Measurements from ENCODE around the gene SUMO3. TPM values are rescaled to one million over a fixed set of nuclear protein-coding genes. Genes with fewer than 3 reads are reported as not detected.

Gene SUMO3
- total RNA-seq, 1 experiment from 2014 or later = 41.4 TPM

GRCh38 chr21:44801468-44802395 lies 16.1 kb downstream of the SUMO3 start, which contains the start of gene UBE2G2:
TSS of gene UBE2G2 (minus strand) at chr21:44801820. CDS start at chr21:44801748, 72 bp downstream.
- intact Hi-C loops (cut with micrococcal nuclease; ENCODE audit: unreplicated experiment) (loop anchor here (2.0 kb wide), 1 partner anchor 73 kb away; no protein-coding TSS in a partner anchor), in situ Hi-C loops (cut with HindIII; ENCODE audit: low pct_unique_long_range_greater_than_20kb, low sequenced_read_pairs) (no loop called here)
- peak within 1 kb of the TSS; percentile 89 for H3K27ac ChIP-seq (ENCODE audit: low read length)
- H3K27me3 ChIP-seq (ENCODE audit: control insufficient read depth, insufficient read depth, low read length) = no peaks in the 10 kb centered on the region
- DNase-seq (ENCODE audit: low read depth, low spot score) = no peak
- H3K4me1 ChIP-seq (ENCODE audit: control insufficient read depth, insufficient read depth, low read length) = peaks cover 16% of the 10 kb centered on the region
- TF ChIP-seq, protein P1, sequence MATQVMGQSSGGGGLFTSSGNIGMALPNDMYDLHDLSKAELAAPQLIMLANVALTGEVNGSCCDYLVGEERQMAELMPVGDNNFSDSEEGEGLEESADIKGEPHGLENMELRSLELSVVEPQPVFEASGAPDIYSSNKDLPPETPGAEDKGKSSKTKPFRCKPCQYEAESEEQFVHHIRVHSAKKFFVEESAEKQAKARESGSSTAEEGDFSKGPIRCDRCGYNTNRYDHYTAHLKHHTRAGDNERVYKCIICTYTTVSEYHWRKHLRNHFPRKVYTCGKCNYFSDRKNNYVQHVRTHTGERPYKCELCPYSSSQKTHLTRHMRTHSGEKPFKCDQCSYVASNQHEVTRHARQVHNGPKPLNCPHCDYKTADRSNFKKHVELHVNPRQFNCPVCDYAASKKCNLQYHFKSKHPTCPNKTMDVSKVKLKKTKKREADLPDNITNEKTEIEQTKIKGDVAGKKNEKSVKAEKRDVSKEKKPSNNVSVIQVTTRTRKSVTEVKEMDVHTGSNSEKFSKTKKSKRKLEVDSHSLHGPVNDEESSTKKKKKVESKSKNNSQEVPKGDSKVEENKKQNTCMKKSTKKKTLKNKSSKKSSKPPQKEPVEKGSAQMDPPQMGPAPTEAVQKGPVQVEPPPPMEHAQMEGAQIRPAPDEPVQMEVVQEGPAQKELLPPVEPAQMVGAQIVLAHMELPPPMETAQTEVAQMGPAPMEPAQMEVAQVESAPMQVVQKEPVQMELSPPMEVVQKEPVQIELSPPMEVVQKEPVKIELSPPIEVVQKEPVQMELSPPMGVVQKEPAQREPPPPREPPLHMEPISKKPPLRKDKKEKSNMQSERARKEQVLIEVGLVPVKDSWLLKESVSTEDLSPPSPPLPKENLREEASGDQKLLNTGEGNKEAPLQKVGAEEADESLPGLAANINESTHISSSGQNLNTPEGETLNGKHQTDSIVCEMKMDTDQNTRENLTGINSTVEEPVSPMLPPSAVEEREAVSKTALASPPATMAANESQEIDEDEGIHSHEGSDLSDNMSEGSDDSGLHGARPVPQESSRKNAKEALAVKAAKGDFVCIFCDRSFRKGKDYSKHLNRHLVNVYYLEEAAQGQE (IDR thresholded peaks at IDR 0.05; ENCODE audit: insufficient read depth in 1 of 2, low read depth in 2 of 2, low read length in 1 of 2) = 0 out of 4 replicates have a peak, but pooled peaks of 1 of the 2 experiments have one; percentile 26
- TF ChIP-seq TCF7L2 (IDR thresholded peaks at IDR 0.05; ENCODE audit: low read depth, low read length) (no peak), SIN3A (IDR thresholded peaks at IDR 0.05; ENCODE audit: borderline replicate concordance, insufficient read depth, low read depth, low read length) (peak; percentile 77; the same call in 1 of the 2 replicates), POLR2AphosphoS5 (IDR thresholded peaks at IDR 0.05; ENCODE audit: low read depth, low read length) (peak; percentile 69)
- TF ChIP-seq, protein P2, sequence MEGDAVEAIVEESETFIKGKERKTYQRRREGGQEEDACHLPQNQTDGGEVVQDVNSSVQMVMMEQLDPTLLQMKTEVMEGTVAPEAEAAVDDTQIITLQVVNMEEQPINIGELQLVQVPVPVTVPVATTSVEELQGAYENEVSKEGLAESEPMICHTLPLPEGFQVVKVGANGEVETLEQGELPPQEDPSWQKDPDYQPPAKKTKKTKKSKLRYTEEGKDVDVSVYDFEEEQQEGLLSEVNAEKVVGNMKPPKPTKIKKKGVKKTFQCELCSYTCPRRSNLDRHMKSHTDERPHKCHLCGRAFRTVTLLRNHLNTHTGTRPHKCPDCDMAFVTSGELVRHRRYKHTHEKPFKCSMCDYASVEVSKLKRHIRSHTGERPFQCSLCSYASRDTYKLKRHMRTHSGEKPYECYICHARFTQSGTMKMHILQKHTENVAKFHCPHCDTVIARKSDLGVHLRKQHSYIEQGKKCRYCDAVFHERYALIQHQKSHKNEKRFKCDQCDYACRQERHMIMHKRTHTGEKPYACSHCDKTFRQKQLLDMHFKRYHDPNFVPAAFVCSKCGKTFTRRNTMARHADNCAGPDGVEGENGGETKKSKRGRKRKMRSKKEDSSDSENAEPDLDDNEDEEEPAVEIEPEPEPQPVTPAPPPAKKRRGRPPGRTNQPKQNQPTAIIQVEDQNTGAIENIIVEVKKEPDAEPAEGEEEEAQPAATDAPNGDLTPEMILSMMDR (IDR thresholded peaks at IDR 0.05) = no peak
- ATAC-seq = peak; percentile 95
- peak within 1 kb of the TSS; percentile 91 to 93 for H3K4me3 ChIP-seq (ENCODE audit: low read depth in 2 of 2, low read length in 2 of 2)
- TSS peak; percentile 92 for BruUV-seq (replicated peaks)
- H3K36me3 ChIP-seq (ENCODE audit: control insufficient read depth, insufficient read depth, low read length) = peaks cover 11% of the 10 kb centered on the region
- no peaks in the 10 kb centered on the region for H3K9me3 ChIP-seq (ENCODE audit: control insufficient read depth, insufficient read depth, low read depth, low read length)
- CTCF ChIA-PET = no interaction called here
- POLR2A ChIA-PET = interaction anchor here (0.7 kb wide), 1 partner anchor 469 kb away, joined by 3 read pairs; no protein-coding TSS in a partner anchor

- intact Hi-C loops (cut with micrococcal nuclease; ENCODE audit: unreplicated experiment) = loop anchor here (2.0 kb wide), 1 partner anchor 74 kb away; no protein-coding TSS in a partner anchor
- in situ Hi-C loops (cut with HindIII; ENCODE audit: low pct_unique_long_range_greater_than_20kb, low sequenced_read_pairs) = no loop called here
- peak; percentile 32; the same call in 1 of the 2 replicates for ATAC-seq
- H3K27me3 ChIP-seq (ENCODE audit: control insufficient read depth, insufficient read depth, low read length) = no peaks in the 10 kb centered on the region
- no peaks in the 10 kb centered on the region for H3K9me3 ChIP-seq (ENCODE audit: control insufficient read depth, insufficient read depth, low read depth, low read length)
- peak overlapping the region; percentile 91 to 93 for H3K4me3 ChIP-seq (ENCODE audit: low read depth in 2 of 2, low read length in 2 of 2)
- H3K27ac ChIP-seq (ENCODE audit: low read length) = peak overlapping the region; percentile 89
- peaks cover 11% of the 10 kb centered on the region for H3K36me3 ChIP-seq (ENCODE audit: control insufficient read depth, insufficient read depth, low read length)
- POLR2A ChIA-PET = interaction anchor here (0.7 kb wide), 1 partner anchor 470 kb away, joined by 3 read pairs; no protein-coding TSS in a partner anchor
- H3K4me1 ChIP-seq (ENCODE audit: control insufficient read depth, insufficient read depth, low read length) = peaks cover 16% of the 10 kb centered on the region
- TF ChIP-seq, protein P2 (IDR thresholded peaks at IDR 0.05) = 0 out of 2 replicates have a peak, but pooled peaks have one; percentile 32
- TF ChIP-seq, protein P1 (IDR thresholded peaks at IDR 0.05; ENCODE audit: insufficient read depth in 1 of 2, low read depth in 2 of 2, low read length in 1 of 2) = no peak
- CTCF ChIA-PET = interaction anchor here (0.5 to 1.3 kb wide), 4 partner anchors 91 to 274 kb away, joined by 3 to 7 read pairs (median 4); no protein-coding TSS in a partner anchor
- no TSS peak for BruUV-seq (replicated peaks)
- no peak for DNase-seq (ENCODE audit: low read depth, low spot score)
These were observed 16.8 kb downstream of the SUMO3 start for GRCh38 chr21:44800971-44801467.

All from Panc1 (cell line).